ENCODE results near the gene CES3.
"Not testable (repeated sequence)": the region's sequence is repeated elsewhere in the genome, so short reads cannot be mapped to it uniquely, and the experiment has no call there.

The CES3 gene

DNA sequence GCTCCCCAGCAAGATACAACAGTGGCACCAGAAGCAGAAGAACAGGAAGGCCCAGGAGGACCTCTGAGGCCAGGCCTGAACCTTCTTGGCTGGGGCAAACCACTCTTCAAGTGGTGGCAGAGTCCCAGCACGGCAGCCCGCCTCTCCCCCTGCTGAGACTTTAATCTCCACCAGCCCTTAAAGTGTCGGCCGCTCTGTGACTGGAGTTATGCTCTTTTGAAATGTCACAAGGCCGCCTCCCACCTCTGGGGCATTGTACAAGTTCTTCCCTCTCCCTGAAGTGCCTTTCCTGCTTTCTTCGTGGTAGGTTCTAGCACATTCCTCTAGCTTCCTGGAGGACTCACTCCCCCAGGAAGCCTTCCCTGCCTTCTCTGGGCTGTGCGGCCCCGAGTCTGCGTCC, 11.9 kb downstream of the CES3 start:
- no peak for DNase-seq (ENCODE audit: low read depth)

DNA sequence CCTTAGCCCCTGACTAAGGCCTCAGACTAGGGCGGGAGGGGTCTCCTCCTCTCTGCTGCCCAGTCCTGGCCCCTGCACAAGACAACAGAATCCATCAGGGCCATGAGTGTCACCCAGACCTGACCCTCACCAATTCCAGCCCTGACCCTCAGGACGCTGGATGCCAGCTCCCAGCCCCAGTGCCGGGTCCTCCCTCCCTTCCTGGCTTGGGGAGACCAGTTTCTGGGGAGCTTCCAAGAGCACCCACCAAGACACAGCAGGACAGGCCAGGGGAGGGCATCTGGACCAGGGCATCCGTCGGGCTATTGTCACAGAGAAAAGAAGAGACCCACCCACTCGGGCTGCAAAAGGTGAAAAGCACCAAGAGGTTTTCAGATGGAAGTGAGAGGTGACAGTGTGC, 12.7 kb downstream of the CES3 start:
- no peak for DNase-seq (ENCODE audit: low read depth)

DNA sequence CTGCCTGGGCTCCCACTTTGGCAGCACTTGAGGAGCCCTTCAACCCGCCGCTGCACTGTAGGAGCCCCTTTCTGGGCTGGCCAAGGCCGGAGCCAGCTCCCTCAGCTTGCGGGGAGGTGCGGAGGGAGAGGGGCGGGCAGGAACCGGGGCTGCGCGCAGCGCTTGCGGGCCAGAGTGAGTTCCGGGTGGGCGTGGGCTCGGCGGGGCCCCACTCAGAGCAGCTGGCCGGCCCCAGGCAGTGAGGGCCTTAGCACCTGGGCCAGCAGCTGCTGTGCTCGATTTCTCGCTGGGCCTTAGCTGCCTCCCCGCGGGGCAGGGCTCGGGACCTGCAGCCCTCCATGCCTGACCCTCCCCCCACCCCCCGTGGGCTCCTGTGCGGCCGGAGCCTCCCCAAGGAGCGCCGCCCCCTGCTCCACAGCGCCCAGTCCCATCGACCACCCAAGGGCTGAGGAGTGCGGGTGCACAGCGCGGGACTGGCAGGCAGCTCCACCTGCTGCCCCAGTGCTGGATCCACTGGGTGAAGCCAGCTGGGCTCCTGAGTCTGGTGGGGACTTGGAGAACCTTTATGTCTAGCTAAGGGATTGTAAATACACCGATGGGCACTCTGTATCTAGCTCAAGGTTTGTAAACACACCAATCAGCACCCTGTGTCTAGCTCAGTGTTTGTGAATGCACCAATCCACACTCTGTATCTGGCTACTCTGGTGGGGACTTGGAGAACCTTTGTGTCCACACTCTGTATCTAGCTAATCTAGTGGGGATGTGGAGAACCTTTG, 13.3 kb downstream of the CES3 start:
- not testable (repeated sequence) for DNase-seq (ENCODE audit: low read depth)

DNA sequence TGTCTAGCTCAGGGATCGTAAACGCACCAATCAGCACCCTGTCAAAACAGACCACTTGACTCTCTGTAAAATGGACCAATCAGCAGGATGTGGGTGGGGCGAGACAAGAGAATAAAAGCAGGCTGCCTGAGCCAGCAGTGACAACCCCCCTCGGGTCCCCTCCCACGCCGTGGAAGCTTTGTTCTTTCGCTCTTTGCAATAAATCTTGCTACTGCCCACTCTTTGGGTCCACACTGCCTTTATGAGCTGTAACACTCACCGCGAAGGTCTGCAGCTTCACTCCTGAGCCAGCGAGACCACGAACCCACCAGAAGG, 13.8 kb downstream of the CES3 start:
- not testable (repeated sequence) for DNase-seq (ENCODE audit: low read depth)

DNA sequence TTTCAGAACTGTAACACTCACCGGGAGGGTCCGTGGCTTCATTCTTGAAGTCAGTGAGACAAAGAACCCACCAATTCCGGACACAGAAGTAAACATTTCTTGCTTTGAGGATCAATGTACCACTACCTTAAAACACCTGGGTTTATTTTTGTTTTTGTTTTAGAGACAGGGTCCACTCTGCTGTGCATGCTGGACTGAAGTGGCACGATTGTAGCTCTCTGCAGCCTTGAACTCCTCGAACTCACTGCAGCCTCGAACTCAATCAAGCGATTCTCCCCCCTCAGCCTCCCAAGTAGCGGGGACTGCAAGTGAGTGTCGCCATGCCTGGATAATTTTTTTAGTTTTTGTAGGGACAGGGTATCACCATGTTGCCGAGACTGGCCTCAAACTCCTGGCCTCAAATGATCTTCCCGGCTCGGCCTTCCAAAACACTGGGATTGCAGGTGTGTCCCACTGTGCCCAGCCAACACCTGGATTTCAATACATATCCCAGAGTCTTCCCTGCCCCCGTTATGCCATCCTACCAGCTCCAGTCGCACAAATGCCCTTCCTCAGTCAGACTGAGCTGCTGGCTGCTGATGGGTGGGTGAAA, 14.3 kb downstream of the CES3 start:
- no peak for DNase-seq (ENCODE audit: low read depth)

DNA sequence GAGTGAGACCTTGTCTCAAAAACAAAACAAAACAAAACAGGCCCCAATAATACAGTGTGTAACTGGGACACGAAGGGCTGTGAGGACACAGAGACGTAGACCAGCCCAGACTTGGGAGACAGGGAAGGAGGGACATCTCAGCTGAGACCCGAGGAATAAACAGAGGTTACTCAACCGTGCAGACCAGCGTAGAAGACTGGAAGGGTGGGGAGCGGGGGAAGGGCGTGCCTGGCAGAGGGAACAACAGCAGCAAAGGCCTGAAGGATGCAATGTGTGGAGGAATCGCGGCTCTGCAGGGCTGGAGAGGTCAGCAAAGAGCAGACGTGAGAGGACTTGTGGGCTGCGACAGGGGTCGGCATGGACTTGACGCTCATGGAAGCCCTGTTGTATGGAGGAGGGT, 15.7 kb downstream of the CES3 start:
- no peak for DNase-seq (ENCODE audit: low read depth)

DNA sequence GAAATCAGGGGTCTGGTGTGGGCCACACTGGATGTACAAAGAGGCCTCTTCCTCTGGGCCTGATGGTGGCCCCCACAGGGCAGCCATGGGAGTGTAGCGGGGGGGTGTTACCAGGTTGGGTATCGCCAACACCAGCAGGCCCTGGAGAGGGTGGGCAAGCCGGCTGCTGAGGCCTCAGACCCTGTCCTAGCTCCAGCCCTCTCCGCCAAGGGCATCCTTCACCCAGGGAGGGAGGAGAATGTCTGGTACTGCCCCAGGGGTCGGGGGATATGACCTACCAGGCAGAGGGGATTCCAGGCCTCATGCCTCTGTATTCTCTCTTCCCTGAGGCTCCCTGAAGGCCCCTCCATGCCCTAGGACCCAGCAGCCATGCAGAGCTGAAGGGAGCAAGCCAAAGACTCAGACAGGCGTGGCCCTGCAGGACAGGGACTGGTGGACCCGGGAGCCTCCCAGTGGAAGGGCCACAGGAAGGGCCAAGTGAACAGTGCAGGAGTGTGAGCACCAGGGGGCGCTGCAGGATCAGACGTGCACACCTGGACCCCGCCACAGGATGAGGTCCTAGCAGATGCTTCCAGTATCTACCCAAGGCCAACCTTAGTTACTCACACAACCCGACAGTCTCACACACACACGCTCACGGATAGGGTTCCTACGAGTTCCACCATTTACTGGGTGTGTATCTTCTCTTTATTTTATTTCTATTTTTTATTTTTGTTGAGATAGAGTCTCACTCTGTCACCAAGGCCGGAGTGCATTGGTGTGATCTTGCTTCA, 16.5 kb downstream of the CES3 start:
- peak; percentile 59 for DNase-seq (ENCODE audit: low read depth)

DNA sequence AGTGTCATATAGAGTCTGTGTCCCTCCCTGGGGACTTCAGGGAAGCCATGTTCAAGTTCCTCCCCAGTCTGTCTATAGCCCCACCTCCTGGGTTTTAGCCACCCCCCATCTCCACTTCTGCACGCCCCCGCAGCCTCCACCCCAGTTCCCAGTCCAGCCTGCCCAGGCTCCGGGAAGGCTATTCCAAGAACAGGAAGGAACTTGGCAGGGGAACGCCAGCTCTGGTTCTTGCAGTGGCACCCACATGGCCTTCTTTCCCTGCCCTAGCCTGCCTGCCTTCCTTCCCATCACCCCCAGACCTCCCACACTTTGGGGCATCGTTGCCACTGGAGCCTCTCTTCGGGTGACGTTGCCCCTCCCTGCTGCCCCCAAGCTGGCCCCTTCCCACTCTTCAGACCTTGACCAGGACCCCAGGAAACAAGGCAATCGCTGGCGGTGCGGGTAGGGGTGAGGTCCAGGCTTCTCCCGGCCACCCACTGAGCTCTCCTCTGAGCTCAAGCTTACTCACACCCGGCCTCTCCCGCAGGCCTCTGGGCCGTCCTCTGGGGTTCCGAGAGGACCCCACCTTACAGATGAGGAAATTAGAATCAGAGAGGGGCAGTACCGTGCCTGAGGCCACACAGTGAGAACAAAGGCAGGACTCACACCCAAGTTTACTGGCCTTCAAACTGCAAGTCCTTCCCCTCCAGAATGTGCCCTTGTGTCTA, 18.1 kb downstream of the CES3 start:
- no peak for DNase-seq (ENCODE audit: low read depth)

DNA sequence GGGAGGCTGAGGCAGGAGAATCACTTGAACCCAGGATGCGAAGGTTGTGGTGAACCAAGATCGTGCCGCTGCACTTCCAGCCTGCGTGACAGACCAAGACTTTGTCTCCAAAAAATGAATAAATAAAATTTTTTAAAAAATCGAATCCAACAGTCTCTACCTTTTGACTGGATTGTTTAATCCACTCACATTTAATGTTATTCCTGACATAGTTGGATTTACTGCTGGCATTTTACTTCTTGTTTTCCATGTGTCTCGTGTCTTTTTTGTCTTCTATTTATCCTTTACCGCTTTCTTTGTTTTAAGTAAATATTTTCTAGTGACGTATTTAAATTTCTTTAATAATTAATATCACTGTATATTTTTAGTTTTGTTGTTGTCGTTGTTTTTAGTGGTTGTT, 22.0 kb downstream of the CES3 start:
- no peak for DNase-seq (ENCODE audit: low read depth)

DNA sequence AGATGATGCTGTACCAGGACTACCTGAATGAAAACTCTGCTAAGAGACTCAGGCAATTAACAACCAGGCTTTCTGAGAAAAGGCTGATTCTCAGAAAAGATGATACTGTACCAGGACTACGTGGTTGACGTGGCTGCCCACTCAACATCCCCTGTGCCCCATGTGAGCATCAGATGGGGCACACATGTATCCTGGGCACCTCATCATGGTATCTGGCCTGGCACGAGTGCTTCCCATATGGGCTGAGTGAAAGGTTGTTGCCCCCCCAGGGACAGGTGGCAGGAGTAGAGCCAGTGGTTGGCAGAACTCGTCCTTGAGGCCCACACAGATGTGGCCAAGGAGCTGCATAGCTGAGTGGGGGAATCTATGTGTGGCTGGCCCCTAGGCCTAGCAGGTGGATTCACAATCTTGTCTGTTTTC, 23.8 kb downstream of the CES3 start:
- no peak for DNase-seq (ENCODE audit: low read depth)

DNA sequence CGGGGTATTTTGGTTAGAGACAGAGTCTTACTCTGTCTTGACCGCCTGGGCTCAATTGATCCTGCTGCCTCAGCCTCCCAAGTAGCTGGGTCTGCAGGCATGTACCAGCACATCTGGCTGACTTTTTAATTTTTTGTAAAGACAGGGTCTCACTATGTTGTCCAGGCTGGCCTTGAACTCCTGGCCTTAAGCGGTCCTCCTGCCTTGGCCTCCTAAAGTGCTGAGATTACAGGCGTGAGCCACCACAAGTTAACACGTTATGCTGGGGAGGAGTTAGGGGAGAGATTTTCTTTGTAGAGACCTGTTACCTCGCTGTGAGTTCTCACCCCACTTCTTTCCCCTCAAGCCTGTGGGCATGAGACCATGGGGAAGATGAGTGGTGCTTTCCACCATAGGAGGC, 25.5 kb downstream of the CES3 start:
- DNase-seq (ENCODE audit: low read depth) = no peak

DNA sequence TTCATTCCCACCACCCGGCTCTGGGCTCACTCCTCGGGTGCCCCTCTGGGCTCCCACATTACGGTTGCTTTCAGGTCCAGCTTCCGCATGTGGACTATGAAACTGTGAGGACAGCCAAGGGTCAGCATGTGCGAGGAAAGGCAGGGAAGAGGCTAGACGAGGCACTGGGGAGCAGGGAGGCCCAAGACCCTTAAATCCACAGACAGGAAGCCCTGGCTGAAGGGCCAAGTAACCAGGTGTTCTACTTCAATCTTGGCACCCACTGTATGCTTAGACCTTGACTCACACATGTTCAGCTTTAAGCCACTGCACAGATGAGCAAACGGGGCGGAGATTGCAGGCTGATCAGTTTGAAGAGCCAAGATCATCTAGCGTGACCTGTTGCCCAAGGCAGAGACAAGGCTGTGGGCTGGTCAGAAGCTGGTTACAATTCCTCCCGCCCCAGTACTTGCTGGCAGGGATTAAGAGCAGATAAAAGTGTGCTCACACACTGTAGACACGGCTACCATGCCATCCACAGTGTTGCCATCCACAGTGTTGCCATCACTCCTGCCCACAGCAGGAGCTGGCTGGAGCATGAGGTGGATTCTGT, 27.2 kb downstream of the CES3 start, which contains the start of gene CES4A:
Gene CES4A (plus strand): TSS at position 393 of the 592 bp plus-strand sequence. CDS start 184 bp downstream, at position 577.
- DNase-seq (ENCODE audit: low read depth) = no peak

DNA sequence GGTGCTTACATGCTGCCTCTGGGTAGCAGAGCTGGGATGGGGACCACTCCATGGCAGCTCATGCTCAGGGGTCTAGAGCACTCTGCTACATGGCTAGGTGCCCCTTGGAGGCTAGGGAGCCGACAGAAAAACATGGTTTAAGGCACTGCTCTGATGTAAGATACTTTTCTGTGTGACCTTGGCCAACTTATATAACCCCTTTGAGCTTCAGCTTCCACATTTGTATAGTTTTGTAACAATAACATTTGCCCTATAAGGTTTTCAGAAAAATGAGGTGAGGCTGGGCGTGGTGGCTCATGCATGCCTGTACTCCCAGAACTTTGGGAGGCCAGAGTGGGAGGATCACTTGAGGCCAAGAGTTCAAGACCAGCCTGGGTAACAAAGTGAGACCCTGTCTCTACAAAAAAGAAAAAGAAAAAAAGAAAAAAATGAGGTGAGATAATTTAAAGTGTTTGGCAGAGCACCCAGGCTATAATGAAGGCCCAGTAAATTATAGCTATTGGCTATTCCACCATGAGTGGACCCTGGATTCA, 30.5 kb downstream of the CES3 start:
- no peak for DNase-seq (ENCODE audit: low read depth)

DNA sequence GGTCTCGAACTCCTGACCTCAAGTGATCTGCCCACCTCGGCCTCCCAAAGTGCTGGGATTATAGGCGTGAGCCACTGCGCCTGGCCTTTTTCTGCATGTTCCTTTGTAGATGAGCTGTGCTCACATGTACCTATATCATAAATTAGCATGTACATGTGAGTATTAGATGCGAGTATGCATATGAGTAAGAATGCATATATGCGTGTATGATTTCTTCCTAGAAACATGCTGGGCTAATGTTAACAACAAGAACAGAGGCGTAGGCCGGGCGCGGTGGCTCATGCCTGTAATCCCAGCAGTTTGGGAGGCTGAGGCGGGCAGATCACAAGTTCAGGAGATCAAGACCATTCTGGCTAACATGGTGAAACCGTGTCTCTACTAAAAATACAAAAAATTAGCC, 32.5 kb downstream of the CES3 start:
- DNase-seq (ENCODE audit: low read depth) = not testable (repeated sequence)

DNA sequence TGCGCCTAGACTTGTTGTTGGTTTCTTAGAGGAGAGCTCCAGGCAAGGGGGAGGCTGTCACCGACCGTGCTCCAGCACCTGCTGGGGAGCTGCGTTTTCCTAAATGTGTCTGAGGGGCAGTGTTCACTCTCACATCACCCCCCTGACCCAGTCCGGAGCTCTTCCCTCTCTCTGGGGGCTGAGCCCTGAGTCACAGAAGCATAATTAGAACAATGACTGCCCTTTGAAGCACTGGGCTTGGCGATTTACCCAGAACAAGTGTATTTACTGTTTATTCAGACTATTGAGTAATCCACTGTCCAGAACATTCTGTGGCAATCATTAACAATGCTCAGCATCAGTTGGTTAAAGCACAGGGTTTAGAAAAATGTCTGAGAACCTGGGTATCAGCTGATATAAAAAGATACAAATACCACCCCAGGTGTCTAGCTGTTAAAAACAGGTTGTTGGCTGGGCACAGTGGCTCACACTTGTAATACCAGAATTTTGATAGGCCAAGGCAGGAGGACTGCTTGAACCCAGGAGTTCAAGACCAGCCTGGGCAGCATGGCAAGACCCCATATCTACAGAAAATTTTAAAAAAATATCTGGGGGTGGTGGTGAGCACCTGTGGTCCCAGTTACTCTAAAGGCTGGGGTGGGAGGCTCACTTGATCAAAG, 35.4 kb downstream of the CES3 start:
- DNase-seq (ENCODE audit: low read depth) = peak; percentile 48

DNA sequence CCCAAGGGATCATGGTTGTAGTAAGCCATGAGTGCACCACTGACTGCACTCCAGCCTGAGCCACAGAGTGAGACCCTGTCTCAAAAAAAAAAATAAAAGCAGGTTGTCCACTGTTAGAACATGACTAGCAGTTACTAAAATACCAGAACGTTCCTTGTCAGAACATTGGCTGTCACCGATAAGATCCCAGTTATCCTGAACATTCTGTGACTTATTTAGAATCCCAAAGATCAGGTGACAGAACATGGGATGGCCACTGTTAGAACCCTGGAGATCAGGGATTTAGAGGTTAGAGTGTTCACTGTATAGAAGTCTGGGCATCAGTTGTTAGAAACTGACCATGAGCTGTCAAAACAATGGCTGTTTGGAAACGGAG, 35.9 kb downstream of the CES3 start:
- no peak for DNase-seq (ENCODE audit: low read depth)

DNA sequence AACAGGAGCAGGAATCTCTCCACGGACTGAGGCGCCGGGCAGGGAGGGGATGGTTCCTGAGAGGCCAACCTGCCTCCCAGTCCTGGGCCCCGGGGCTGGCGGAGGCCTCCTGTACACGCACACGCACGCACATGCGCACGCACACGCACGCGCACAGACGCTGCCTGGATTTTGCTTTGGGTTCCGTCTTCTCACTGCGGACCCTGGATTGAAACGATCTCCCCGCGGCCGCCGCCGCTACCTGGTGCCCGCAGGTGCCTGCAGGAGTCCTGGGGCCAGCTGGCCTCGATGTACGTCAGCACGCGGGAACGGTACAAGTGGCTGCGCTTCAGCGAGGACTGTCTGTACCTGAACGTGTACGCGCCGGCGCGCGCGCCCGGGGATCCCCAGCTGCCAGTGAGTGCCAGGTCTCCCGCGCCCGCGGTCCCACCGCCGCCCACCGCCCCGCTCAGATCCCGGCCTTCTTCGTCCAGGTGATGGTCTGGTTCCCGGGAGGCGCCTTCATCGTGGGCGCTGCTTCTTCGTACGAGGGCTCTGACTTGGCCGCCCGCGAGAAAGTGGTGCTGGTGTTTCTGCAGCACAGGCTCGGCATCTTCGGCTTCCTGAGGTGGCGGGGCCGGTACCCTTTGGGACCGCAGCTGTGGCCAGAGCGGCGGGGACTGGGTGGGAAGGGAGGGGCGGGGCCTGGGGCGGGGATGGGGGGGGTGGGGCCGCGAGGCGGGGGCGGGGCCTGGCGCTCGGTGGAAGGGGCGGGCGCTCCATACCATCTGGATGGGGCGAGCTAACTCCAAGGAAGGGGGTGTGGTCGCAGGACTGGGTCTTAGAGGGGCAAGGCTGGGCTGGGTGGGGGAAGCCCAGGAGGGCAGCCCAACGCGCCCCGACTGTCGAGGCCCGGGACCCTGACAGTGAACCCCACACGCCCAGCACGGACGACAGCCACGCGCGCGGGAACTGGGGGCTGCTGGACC, 39.6 kb downstream of the CES3 start:
- no peak for DNase-seq (ENCODE audit: low read depth)

DNA sequence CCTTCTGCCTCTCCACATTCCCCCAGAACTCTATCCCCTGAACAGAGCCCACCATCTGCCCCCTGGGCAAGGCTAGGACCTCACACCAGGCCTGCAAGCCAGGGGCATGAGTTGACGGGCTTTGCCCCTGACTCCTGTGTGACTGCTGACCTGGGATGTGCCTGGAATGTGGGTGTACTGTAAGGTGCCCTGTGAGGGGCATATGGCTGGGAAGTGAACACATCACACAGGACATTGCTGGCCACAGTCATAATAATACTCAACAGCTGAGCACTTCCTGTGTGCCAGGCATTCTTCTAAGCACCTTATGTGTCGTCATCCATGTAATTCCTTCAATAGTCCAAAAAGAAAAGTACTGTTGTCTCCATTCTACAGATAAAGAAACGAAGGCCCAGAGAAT, 40.7 kb downstream of the CES3 start:
- DNase-seq (ENCODE audit: low read depth) = no peak

DNA sequence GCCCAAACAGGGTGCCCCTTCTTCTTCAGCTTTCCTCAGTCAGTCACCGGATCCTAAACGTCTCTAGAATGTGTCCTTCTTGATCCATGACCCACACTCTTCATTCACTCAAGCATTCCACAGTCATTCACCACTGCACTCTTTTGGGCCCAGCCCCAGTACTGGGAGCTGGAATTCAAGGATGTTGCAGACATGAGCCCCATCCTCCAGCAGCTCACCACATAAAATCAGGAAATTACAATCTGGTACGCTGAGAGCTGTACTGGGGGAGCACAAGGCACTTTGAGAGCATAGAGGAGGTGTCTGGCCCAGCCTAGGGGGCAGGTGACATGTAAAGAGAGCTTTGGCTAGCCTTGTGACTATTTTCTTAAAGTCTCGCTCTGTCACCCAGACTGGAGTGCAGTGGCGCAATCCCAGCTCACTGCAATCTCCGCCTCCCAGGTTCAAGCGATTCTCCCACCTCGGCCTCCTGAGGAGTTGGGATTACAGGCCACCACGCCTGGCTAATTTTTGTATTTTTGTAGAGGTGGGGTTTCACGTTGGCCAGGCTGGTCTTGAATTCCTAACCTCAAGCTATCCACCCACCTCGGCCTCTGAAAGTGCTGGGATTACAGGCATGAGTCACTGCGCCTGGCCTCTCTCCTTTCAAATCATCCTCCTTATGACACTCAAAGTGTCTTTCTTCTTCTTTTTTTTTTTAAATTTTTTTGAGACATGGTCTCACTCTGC, 46.0 kb downstream of the CES3 start:
- no peak for DNase-seq (ENCODE audit: low read depth)

DNA sequence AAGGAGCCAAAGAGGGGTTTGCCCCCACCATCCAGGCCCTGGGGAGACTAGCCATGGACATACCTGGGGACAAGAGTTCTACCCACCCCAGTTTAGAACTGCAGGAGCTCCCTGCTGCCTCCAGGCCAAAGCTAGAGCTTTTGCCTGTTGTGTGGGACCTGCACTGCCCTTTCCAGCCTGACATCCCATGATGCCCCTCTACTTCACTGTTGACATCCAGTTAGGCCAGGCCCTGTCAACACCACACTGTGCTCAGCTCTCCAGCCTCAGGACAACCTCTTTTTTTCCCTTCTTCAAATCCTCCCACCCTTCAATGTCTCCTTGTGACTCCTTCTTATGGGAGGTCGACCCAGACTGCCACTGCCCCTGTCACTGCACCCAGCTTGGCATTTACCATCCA, 48.1 kb downstream of the CES3 start:
- DNase-seq (ENCODE audit: low read depth) = no peak
